GM12878 (cell line): ENCODE measurements around the gene BIRC7. TPM values are rescaled to one million over a fixed set of nuclear protein-coding genes. Genes with fewer than 3 reads are reported as not detected.

Experiments used
- ATAC-seq: fragments of 200-7000 bp; cut with Tn5 transposase; 3 replicates; pipeline ENCODE4 v1.9.1; 2020; ENCODE audit warnings: mild to moderate bottlenecking, moderate library complexity
- BruUV-seq: library from RNA; stranded (reverse); fragments of 400-500 nt; replicated peaks from 2 replicates; lab custom pipeline; 2021; lab: Mats Ljungman, UMichigan
- CTCF ChIA-PET: fragments of 300-600 bp; sonication (Branson Sonifier 250); formaldehyde crosslinking; extraction: SDS; loops from one replicate; lab custom pipeline; 2021; ENCODE audit warnings: inconsistent platforms; lab: Yijun Ruan, JAX
- POLR2A ChIA-PET: fragments of 350-600 bp; formaldehyde crosslinking; extraction: SDS; loops from one replicate; lab custom pipeline; 2021; ENCODE audit warnings: inconsistent platforms; lab: Charles Lee
- RAD21 ChIA-PET: fragments of 300-600 bp; sonication (Branson Sonifier 250); formaldehyde crosslinking; loops from one replicate; lab custom pipeline; 2023; ENCODE audit warnings: antibody characterized with exemption; ENCODE audit not compliant: unreplicated experiment; lab: Charles Lee
- SMC1A ChIA-PET: fragments of 300-600 bp; sonication (Branson Sonifier 250); formaldehyde crosslinking; loops from one replicate; lab custom pipeline; 2023; ENCODE audit not compliant: unreplicated experiment, uncharacterized antibody; lab: Charles Lee
- DNase-seq: peaks from one replicate; pipeline ENCODE4 v3.0.0-alpha.2; 2011; ENCODE audit warnings: low read depth, low spot score
- FAIRE-seq: peaks from 3 replicates; lab custom pipeline; 2011; peaks lifted over from hg19 to GRCh38; lab: Jason Lieb, UNC
- H2AFZ ChIP-seq: 2 replicates; pipeline ENCODE4 v1.6.0; 2011; ENCODE audit warnings: low read depth, low read length, control low read depth; ENCODE audit not compliant: control insufficient read depth
- H3K27ac ChIP-seq: 2 replicates; pipeline ENCODE4 v1.5.1; 2011; ENCODE audit warnings: control low read depth; ENCODE audit not compliant: control insufficient read depth, insufficient read depth
- H3K27me3 ChIP-seq, 2 experiments: replicated peaks in 1 of 2; 2 replicates each; pipeline versions ENCODE4 v1.6.0 to v1.6.1; 2011; ENCODE audit warnings: low read length in 1 of 2; ENCODE audit not compliant: control insufficient read depth in 2 of 2, insufficient read depth in 2 of 2
- H3K36me3 ChIP-seq, 2 experiments: 2 replicates each; pipeline ENCODE4 v1.5.1; 2011; ENCODE audit warnings: low read length in 1 of 2; ENCODE audit not compliant: control insufficient read depth in 2 of 2, insufficient read depth in 2 of 2
- H3K4me1 ChIP-seq: 2 replicates; pipeline ENCODE4 v1.6.1; 2011; ENCODE audit warnings: mild to moderate bottlenecking, low read length, moderate library complexity, mixed read lengths; ENCODE audit not compliant: control insufficient read depth, insufficient read depth
- H3K4me2 ChIP-seq: 2 replicates; pipeline ENCODE4 v1.6.0; 2011; ENCODE audit warnings: control low read depth; ENCODE audit not compliant: control insufficient read depth, insufficient read depth
- H3K4me3 ChIP-seq: fragments of 200-600 bp; sonication (generic); 2 replicates; pipeline ENCODE4 v1.5.1; 2016
- H3K79me2 ChIP-seq: 2 replicates; pipeline ENCODE4 v1.6.0; 2011; ENCODE audit warnings: low read length; ENCODE audit not compliant: control insufficient read depth, insufficient read depth
- H3K9ac ChIP-seq: 2 replicates; pipeline ENCODE4 v1.8.0; 2011; ENCODE audit warnings: low read length, control low read depth, mixed read lengths; ENCODE audit not compliant: control insufficient read depth, insufficient read depth
- H3K9me3 ChIP-seq: replicated peaks from 3 replicates; pipeline ENCODE4 v1.5.1; 2011; ENCODE audit warnings: mild to moderate bottlenecking, low read length; ENCODE audit not compliant: control insufficient read depth, insufficient read depth
- H4K20me1 ChIP-seq: 2 replicates; pipeline ENCODE4 v1.6.0; 2011; ENCODE audit not compliant: control insufficient read depth, insufficient read depth
- FOXM1 ChIP-seq: IDR thresholded peaks from 2 replicates; pipeline ENCODE4 v1.6.1; 2012; ENCODE audit warnings: low read depth, mild to moderate bottlenecking, inconsistent platforms, low read length, moderate library complexity
- MEF2B ChIP-seq: fragments of 450-650 bp; IDR thresholded peaks from 2 replicates; pipeline ENCODE4 v1.6.1; 2018; ENCODE audit warnings: mild to moderate bottlenecking, moderate library complexity; ENCODE audit not compliant: partially characterized antibody, poor library complexity, severe bottlenecking
- MYB ChIP-seq: fragments of 150-350 bp; IDR thresholded peaks from 2 replicates; pipeline ENCODE4 v1.6.1; 2014; ENCODE audit warnings: mild to moderate bottlenecking, low read depth, low read length, borderline replicate concordance
- NR2C1 ChIP-seq: fragments of 450-650 bp; IDR thresholded peaks from 2 replicates; pipeline ENCODE4 v1.6.1; 2017; ENCODE audit warnings: antibody characterized with exemption, mild to moderate bottlenecking, moderate library complexity
- PAX8 ChIP-seq: fragments of 450-650 bp; IDR thresholded peaks from 2 replicates; pipeline ENCODE4 v1.6.1; 2017; ENCODE audit warnings: mild to moderate bottlenecking, moderate library complexity
- POLR2A ChIP-seq: IDR thresholded peaks from 2 replicates; pipeline ENCODE4 v1.6.1; 2011; ENCODE audit warnings: low read depth, mild to moderate bottlenecking, low read length
- SPI1 ChIP-seq: IDR thresholded peaks from 2 replicates; pipeline ENCODE4 v1.6.1; 2011; ENCODE audit warnings: low read depth, mild to moderate bottlenecking, low read length, moderate library complexity, borderline replicate concordance; ENCODE audit not compliant: insufficient read depth
- TAF1 ChIP-seq: IDR thresholded peaks from 2 replicates; pipeline ENCODE4 v1.6.1; 2011; ENCODE audit warnings: mild to moderate bottlenecking, low read depth, low read length, borderline replicate concordance
- TBL1XR1 ChIP-seq: IDR thresholded peaks from 2 replicates; pipeline ENCODE4 v1.6.1; 2012; ENCODE audit warnings: low read depth, low read length, improper control_type of control experiment
- ZBED1 ChIP-seq: IDR thresholded peaks from 2 replicates; pipeline ENCODE4 v1.6.1; 2016; ENCODE audit warnings: borderline replicate concordance
- ZNF24 ChIP-seq: fragments of 450-650 bp; IDR thresholded peaks from 2 replicates; pipeline ENCODE4 v1.6.1; 2017; ENCODE audit warnings: antibody characterized with exemption, mild to moderate bottlenecking
- ZSCAN29 ChIP-seq: fragments of 450-650 bp; IDR thresholded peaks from 2 replicates; pipeline ENCODE4 v1.6.1; 2017; ENCODE audit warnings: mild to moderate bottlenecking, moderate library complexity
- WGBS: methylation state at CpG from one replicate; pipeline ENCODE4 v1.1.6; 2016; ENCODE audit warnings: low lambda C conversion rate; ENCODE audit not compliant: insufficient replicate concordance, insufficient coverage; ENCODE audit errors: missing lambda C conversion rate; 5-methylcytosine and 5-hydroxymethylcytosine counted together
- in situ Hi-C: fragments of 300-500 bp; cut with MboI; formaldehyde crosslinking; loops from 9 replicates; pipeline ENCODE4 v1.14.3; 2018; ENCODE audit warnings: mixed read lengths
- intact Hi-C: fragments of 100-400 bp; cut with micrococcal nuclease; formaldehyde crosslinking; loops from one replicate; pipeline ENCODE4 v1.14.2; 2022; ENCODE audit not compliant: unreplicated experiment
- polyA plus RNA-seq, 11 experiments: library from polyadenylated mRNA; depleted of rRNA in 4 of 11; unstranded in 6 of 11; stranded (reverse) in 5 of 11; fragments of >200 nt; fragmentation: Nextera tagmentation in 4 of 11; fragmentation: Illumina TruSeq in 1 of 11; extraction: Ambion mirVana in 4 of 11; extraction: Trizol in 1 of 11; gene quantifications; 1 replicate in 1 of 11; 2 replicates in 10 of 11; pipeline versions ENCODE4 v1.2.1 to v1.2.3, GENCODE V29; 2011 to 2016; ENCODE audit warnings: inconsistent platforms in 2 of 11, missing spikeins in 2 of 11, low read depth in 1 of 11
- total RNA-seq, 4 experiments: library from RNA; depleted of rRNA in 3 of 4; stranded (reverse); fragments of >200 nt in 3 of 4; fragmentation: Illumina TruSeq in 1 of 4; extraction: Trizol in 1 of 4; gene quantifications; 2 replicates each; pipeline versions ENCODE4 v1.2.1 to v1.2.3, GENCODE V29; 2013 to 2021
- TF ChIP-seq, protein P1 (sequence below), 3 experiments: IDR thresholded peaks in 2 of 3; conservative IDR thresholded peaks in 1 of 3; 2 replicates each; pipeline ENCODE4 v1.5.1; 2011; ENCODE audit warnings: low read depth in 3 of 3, low read length in 3 of 3, mild to moderate bottlenecking in 3 of 3, control low read depth in 2 of 3, moderate library complexity in 2 of 3, inconsistent platforms in 1 of 3, mixed read lengths in 1 of 3; ENCODE audit not compliant: control insufficient read depth in 2 of 3, insufficient read depth in 1 of 3; ENCODE audit errors: extremely low read depth in 1 of 3
- TF ChIP-seq, protein P2 (sequence below): IDR thresholded peaks from 2 replicates; pipeline ENCODE4 v1.6.1; 2011; ENCODE audit warnings: mild to moderate bottlenecking, low read depth, low read length, moderate library complexity; ENCODE audit not compliant: insufficient replicate concordance
- TF ChIP-seq, protein P3 (sequence below): fragments of 450-650 bp; formaldehyde crosslinking; IDR thresholded peaks from 2 replicates; pipeline ENCODE4 v1.5.0; 2022; ENCODE audit warnings: mild to moderate bottlenecking, missing genetic modification characterization
- TF ChIP-seq, protein P4 (sequence below): IDR thresholded peaks from 2 replicates; pipeline ENCODE4 v1.6.1; 2012; ENCODE audit warnings: low read depth, low read length, improper control_type of control experiment

Gene BIRC7
- total and polyA plus RNA-seq, 10 of the 15 experiments (the other 5 are each of a cell fraction or from before 2014, with no cell fraction given): 0.31 TPM; not detected in 9

DNA sequence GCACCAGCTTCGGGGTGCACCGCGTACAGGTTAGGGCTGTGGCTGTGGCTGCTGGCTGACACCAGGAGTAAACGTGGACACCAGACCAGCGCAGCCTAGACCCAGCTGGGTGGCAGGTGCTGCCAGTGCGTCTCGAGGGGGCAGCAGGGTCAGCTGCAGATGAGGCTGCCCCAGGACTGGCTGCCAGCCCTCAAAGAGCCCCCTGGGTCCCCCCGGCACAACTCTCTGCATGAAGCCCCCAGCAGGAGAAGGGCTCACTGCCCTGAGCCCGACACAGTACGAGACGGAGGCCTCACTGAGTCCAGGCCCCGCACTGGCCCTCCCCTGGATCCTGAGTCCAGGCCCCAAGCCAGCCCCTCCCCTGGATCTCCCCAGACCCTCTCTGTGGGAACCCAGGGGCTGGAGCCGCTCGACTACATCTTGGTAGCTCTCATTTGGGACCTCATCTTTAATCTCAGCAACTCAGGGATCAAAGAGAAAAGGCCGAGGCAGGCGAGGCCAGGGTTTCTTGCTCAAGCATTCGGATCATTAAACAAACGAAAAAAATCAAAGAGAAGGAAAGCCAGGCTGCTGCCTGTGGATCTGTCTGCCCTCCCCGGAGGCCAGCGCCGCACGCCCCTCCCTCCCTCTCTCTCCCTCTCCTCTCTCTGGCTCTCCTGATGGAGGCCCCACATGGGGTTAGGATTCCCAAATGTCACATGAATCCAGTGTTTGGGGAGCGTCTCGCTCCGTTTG is 25.5 kb downstream of the BIRC7 start:
- RAD21 ChIA-PET: no interaction called here
- in situ Hi-C loops: no loop called here
- CTCF ChIA-PET: no interaction called here
- WGBS: 31% methylated on average over 25 of the region's 25 CpGs
- intact Hi-C loops: no loop called here
- no peak for ATAC-seq
- POLR2A ChIA-PET: no interaction called here
- Histone ChIP-seq H3K27me3 (peaks cover 0 to 6% of the 10 kb centered on the region in 2 experiments; a peak in 2 of 4 replicates), H3K4me2 (no peak overlapping the region), H2AFZ (no peak overlapping the region), H3K9ac (no peak overlapping the region), H3K9me3 (no peaks in the 10 kb centered on the region), H3K36me3 (no peaks in the 10 kb centered on the region), H3K79me2 (no peaks in the 10 kb centered on the region), H3K27ac (no peak overlapping the region), H3K4me1 (no peaks in the 10 kb centered on the region), H4K20me1 (no peaks in the 10 kb centered on the region), H3K4me3 (no peak overlapping the region)
- DNase-seq: no peak
- BruUV-seq: no TSS peak
- no peak for TF ChIP-seq PAX8
- TF ChIP-seq, protein P1, sequence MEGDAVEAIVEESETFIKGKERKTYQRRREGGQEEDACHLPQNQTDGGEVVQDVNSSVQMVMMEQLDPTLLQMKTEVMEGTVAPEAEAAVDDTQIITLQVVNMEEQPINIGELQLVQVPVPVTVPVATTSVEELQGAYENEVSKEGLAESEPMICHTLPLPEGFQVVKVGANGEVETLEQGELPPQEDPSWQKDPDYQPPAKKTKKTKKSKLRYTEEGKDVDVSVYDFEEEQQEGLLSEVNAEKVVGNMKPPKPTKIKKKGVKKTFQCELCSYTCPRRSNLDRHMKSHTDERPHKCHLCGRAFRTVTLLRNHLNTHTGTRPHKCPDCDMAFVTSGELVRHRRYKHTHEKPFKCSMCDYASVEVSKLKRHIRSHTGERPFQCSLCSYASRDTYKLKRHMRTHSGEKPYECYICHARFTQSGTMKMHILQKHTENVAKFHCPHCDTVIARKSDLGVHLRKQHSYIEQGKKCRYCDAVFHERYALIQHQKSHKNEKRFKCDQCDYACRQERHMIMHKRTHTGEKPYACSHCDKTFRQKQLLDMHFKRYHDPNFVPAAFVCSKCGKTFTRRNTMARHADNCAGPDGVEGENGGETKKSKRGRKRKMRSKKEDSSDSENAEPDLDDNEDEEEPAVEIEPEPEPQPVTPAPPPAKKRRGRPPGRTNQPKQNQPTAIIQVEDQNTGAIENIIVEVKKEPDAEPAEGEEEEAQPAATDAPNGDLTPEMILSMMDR (IDR thresholded peaks at IDR 0.05 in 2 of 3, conservative IDR thresholded peaks at IDR 0.05 in 1 of 3; ENCODE audit: control insufficient read depth in 2 of 3, extremely low read depth in 1 of 3, insufficient read depth in 1 of 3, low read depth in 3 of 3, low read length in 3 of 3): no peak
- TF ChIP-seq FOXM1: no peak
- TF ChIP-seq POLR2A: no peak
- no peak for TF ChIP-seq MYB
- TF ChIP-seq TAF1: no peak
- TF ChIP-seq ZNF24: no peak
- TF ChIP-seq ZSCAN29: no peak
- TF ChIP-seq NR2C1: no peak
- TF ChIP-seq TBL1XR1: no peak
- TF ChIP-seq, protein P2, sequence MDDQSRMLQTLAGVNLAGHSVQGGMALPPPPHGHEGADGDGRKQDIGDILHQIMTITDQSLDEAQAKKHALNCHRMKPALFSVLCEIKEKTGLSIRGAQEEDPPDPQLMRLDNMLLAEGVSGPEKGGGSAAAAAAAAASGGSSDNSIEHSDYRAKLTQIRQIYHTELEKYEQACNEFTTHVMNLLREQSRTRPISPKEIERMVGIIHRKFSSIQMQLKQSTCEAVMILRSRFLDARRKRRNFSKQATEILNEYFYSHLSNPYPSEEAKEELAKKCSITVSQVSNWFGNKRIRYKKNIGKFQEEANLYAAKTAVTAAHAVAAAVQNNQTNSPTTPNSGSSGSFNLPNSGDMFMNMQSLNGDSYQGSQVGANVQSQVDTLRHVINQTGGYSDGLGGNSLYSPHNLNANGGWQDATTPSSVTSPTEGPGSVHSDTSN: no peak
- TF ChIP-seq, protein P3, sequence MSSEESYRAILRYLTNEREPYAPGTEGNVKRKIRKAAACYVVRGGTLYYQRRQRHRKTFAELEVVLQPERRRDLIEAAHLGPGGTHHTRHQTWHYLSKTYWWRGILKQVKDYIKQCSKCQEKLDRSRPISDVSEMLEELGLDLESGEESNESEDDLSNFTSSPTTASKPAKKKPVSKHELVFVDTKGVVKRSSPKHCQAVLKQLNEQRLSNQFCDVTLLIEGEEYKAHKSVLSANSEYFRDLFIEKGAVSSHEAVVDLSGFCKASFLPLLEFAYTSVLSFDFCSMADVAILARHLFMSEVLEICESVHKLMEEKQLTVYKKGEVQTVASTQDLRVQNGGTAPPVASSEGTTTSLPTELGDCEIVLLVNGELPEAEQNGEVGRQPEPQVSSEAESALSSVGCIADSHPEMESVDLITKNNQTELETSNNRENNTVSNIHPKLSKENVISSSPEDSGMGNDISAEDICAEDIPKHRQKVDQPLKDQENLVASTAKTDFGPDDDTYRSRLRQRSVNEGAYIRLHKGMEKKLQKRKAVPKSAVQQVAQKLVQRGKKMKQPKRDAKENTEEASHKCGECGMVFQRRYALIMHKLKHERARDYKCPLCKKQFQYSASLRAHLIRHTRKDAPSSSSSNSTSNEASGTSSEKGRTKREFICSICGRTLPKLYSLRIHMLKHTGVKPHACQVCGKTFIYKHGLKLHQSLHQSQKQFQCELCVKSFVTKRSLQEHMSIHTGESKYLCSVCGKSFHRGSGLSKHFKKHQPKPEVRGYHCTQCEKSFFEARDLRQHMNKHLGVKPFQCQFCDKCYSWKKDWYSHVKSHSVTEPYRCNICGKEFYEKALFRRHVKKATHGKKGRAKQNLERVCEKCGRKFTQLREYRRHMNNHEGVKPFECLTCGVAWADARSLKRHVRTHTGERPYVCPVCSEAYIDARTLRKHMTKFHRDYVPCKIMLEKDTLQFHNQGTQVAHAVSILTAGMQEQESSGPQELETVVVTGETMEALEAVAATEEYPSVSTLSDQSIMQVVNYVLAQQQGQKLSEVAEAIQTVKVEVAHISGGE (CRISPR knock-in tag): no peak
- TF ChIP-seq SPI1: no peak
- TF ChIP-seq MEF2B: no peak
- TF ChIP-seq, protein P4, sequence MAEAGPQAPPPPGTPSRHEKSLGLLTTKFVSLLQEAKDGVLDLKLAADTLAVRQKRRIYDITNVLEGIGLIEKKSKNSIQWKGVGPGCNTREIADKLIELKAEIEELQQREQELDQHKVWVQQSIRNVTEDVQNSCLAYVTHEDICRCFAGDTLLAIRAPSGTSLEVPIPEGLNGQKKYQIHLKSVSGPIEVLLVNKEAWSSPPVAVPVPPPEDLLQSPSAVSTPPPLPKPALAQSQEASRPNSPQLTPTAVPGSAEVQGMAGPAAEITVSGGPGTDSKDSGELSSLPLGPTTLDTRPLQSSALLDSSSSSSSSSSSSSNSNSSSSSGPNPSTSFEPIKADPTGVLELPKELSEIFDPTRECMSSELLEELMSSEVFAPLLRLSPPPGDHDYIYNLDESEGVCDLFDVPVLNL: no peak
- TF ChIP-seq ZBED1: no peak
- no peak for FAIRE-seq
- SMC1A ChIA-PET: no interaction called here
